PC-9 (cell line): ENCODE results near the gene HOXC12. TPM values are rescaled to one million over a fixed set of nuclear protein-coding genes. Genes with fewer than 3 reads are reported as not detected.

Experiments used
- BruUV-seq: library from RNA; stranded (reverse); fragments of 400-500 nt; replicated peaks from 2 replicates; lab custom pipeline; 2021; lab: Mats Ljungman, UMichigan
- CTCF ChIA-PET: fragments of 300-600 bp; sonication (Branson Sonifier 250); formaldehyde crosslinking; loops from one replicate; lab custom pipeline; 2022; ENCODE audit warnings: antibody characterized with exemption; lab: Charles Lee
- POLR2A ChIA-PET: fragments of 300-600 bp; sonication (Branson Sonifier 250); formaldehyde crosslinking; loops from one replicate; lab custom pipeline; 2022; ENCODE audit warnings: antibody characterized with exemption; ENCODE audit not compliant: unreplicated experiment; lab: Charles Lee
- DNase-seq, 2 experiments: peaks; one replicate each; pipeline versions ENCODE4 v3.0.0 to v3.0.0-alpha.2; 2015 to 2022; ENCODE audit warnings: mixed read lengths in 1 of 2
- H2AFZ ChIP-seq: fragments of 200-600 bp; sonication (generic); 2 replicates; pipeline ENCODE4 v1.8.1; 2017; ENCODE audit warnings: antibody characterized with exemption
- H3F3A ChIP-seq: fragments of 200-600 bp; sonication (generic); 2 replicates; pipeline ENCODE4 v1.8.1; 2017; ENCODE audit warnings: antibody characterized with exemption, mild to moderate bottlenecking, low read depth; ENCODE audit not compliant: insufficient read depth
- H3K27ac ChIP-seq: fragments of 200-600 bp; sonication (generic); 2 replicates; pipeline ENCODE4 v1.6.1; 2016; ENCODE audit warnings: mixed run types
- H3K27me3 ChIP-seq: fragments of 200-600 bp; sonication (generic); 2 replicates; pipeline ENCODE4 v1.6.1; 2016; ENCODE audit warnings: low read depth, mixed run types; ENCODE audit not compliant: insufficient read depth
- H3K36me3 ChIP-seq: fragments of 200-600 bp; sonication (generic); 2 replicates; pipeline ENCODE4 v1.6.1; 2016; ENCODE audit warnings: low read depth, mixed run types
- H3K4me1 ChIP-seq: fragments of 200-600 bp; sonication (generic); replicated peaks from 2 replicates; pipeline ENCODE4 v1.6.1; 2016; ENCODE audit warnings: mixed run types; ENCODE audit not compliant: insufficient read depth
- H3K4me2 ChIP-seq: fragments of 200-600 bp; sonication (generic); 2 replicates; pipeline ENCODE4 v1.6.1; 2017; ENCODE audit warnings: mixed run types
- H3K4me3 ChIP-seq: fragments of 200-600 bp; sonication (generic); 2 replicates; pipeline ENCODE4 v1.6.1; 2016; ENCODE audit warnings: mixed run types
- H3K79me2 ChIP-seq: fragments of 200-600 bp; sonication (generic); 2 replicates; pipeline ENCODE4 v1.6.1; 2017; ENCODE audit warnings: low read depth, mixed run types
- H3K9me2 ChIP-seq: fragments of 200-600 bp; sonication (generic); 2 replicates; pipeline ENCODE4 v1.8.1; 2017; ENCODE audit warnings: mild to moderate bottlenecking; ENCODE audit not compliant: insufficient read depth
- H3K9me3 ChIP-seq: fragments of 200-600 bp; sonication (generic); 2 replicates; pipeline ENCODE4 v1.8.1; 2016; ENCODE audit warnings: low read depth; ENCODE audit not compliant: insufficient read depth
- H4K20me1 ChIP-seq: fragments of 200-600 bp; sonication (generic); 2 replicates; pipeline ENCODE4 v1.8.1; 2017; ENCODE audit not compliant: insufficient read depth
- CTCF ChIP-seq: fragments of 200-600 bp; sonication (generic); conservative IDR thresholded peaks from 2 replicates; pipeline ENCODE4 v1.6.1; 2017; ENCODE audit warnings: mixed run types, antibody characterized with exemption, mild to moderate bottlenecking, moderate library complexity
- EZH2 ChIP-seq: fragments of 200-600 bp; sonication (generic); IDR thresholded peaks from 2 replicates; pipeline ENCODE4 v1.8.0; 2017; ENCODE audit warnings: antibody characterized with exemption, low read depth
- intact Hi-C: fragments of 100-400 bp; cut with micrococcal nuclease; formaldehyde crosslinking; loops from one replicate; pipeline ENCODE4 v1.10.0; 2022; ENCODE audit not compliant: unreplicated experiment
- total RNA-seq: library from RNA; stranded (reverse); gene quantifications from 2 replicates; pipeline ENCODE4 v1.2.3, GENCODE V29; 2021

Gene HOXC12
- total RNA-seq, 1 experiment from 2014 or later, result 0.24 TPM

- H2AFZ ChIP-seq, result no peak overlapping the region
- ChIA-PET POLR2A (no interaction called here), CTCF (interaction anchor here (0.6 kb wide), 1 partner anchor 150 kb away, joined by 9 read pairs; no protein-coding TSS in a partner anchor)
- peaks cover 15% of the 10 kb centered on the region for H3K4me1 ChIP-seq
- intact Hi-C loops, result loop anchor here (1.0 to 5.0 kb wide), 4 partner anchors 87 to 207 kb away; no protein-coding TSS in a partner anchor
- H3K79me2 ChIP-seq, result no peaks in the 10 kb centered on the region
- no peaks in the 10 kb centered on the region for H3K9me2 ChIP-seq
- peak overlapping the region; percentile 83 for H3K4me2 ChIP-seq
- H4K20me1 ChIP-seq, result no peaks in the 10 kb centered on the region
- no TSS peak for BruUV-seq
- H3F3A ChIP-seq, result peaks cover 14% of the 10 kb centered on the region; the same call in 1 of the 2 replicates
- no peaks in the 10 kb centered on the region for H3K27me3 ChIP-seq
- H3K4me3 ChIP-seq, result peak overlapping the region; percentile 54
- H3K9me3 ChIP-seq, result no peaks in the 10 kb centered on the region
- no peaks in the 10 kb centered on the region for H3K36me3 ChIP-seq
- H3K27ac ChIP-seq, result no peak overlapping the region
- DNase-seq, result no peak
- TF ChIP-seq EZH2, result no peak
- TF ChIP-seq CTCF, result no peak
These were observed 641 bp upstream of the HOXC12 start for GRCh38 chr12:53953831-53954693.

GRCh38 chr12:53955036-53955775, 503 bp downstream of the HOXC12 start:
- no peak overlapping the region for H3K4me3 ChIP-seq
- TF ChIP-seq EZH2 (no peak), CTCF (no peak)
- ChIA-PET CTCF (interaction anchor here (0.5 kb wide), 1 partner anchor 152 kb away, joined by 10 read pairs; no protein-coding TSS in a partner anchor), POLR2A (no interaction called here)
- H2AFZ ChIP-seq, result no peak overlapping the region
- no peaks in the 10 kb centered on the region for H3K36me3 ChIP-seq
- H3F3A ChIP-seq, result peaks cover 14% of the 10 kb centered on the region; the same call in 1 of the 2 replicates
- H4K20me1 ChIP-seq, result no peaks in the 10 kb centered on the region
- no peaks in the 10 kb centered on the region for H3K27me3 ChIP-seq
- no peak overlapping the region for H3K27ac ChIP-seq
- no peaks in the 10 kb centered on the region for H3K9me3 ChIP-seq
- H3K4me1 ChIP-seq, result peaks cover 15% of the 10 kb centered on the region
- intact Hi-C loops, result no loop called here
- no peak overlapping the region for H3K4me2 ChIP-seq
- no peaks in the 10 kb centered on the region for H3K9me2 ChIP-seq
- no TSS peak for BruUV-seq
- no peaks in the 10 kb centered on the region for H3K79me2 ChIP-seq
- DNase-seq, result no peak

- no peak for TF ChIP-seq EZH2
- no peak for TF ChIP-seq CTCF
- Histone ChIP-seq H2AFZ (no peak overlapping the region), H3K79me2 (no peaks in the 10 kb centered on the region), H3K27ac (no peak overlapping the region), H4K20me1 (no peaks in the 10 kb centered on the region), H3K36me3 (no peaks in the 10 kb centered on the region), H3F3A (peaks cover 14% of the 10 kb centered on the region; the same call in 1 of the 2 replicates), H3K4me1 (peaks cover 15% of the 10 kb centered on the region), H3K27me3 (no peaks in the 10 kb centered on the region), H3K9me2 (no peaks in the 10 kb centered on the region), H3K9me3 (no peaks in the 10 kb centered on the region), H3K4me2 (no peak overlapping the region), H3K4me3 (no peak overlapping the region)
- ChIA-PET CTCF (no interaction called here), POLR2A (no interaction called here)
- intact Hi-C loops, result no loop called here
- BruUV-seq, result no TSS peak
- DNase-seq, result no peak
These were observed 1.1 kb downstream of the HOXC12 start for GRCh38 chr12:53955776-53956250.
